ENCODE data around the gene CLIP4.
A peak's percentile ranks its signal among the peaks of the same experiment; 100 is the strongest.

CLIP4 gene

DNA sequence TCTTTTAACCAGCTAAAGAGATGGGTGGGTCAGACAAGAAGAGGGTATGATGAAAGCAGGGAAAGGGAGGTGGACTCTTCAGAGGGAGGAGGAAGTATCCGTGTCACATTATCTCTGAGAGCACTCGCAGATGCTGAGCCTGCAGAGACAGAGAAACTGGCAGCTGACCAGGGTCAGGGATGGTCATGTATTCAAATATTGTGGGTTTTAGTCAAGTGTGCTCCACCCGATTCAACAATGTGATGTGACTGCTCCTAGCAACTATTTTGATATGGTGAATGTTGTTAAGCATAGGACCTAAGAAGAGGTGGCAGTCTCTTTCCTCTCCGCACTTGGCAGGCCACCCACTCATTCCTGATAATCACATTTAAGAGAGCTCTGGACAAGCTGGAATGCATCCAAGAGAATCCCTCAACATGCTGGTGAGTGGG, 1.3 kb upstream of the CLIP4 start:
- 85 to 86% methylated on average over 3 to 4 of the region's 4 CpGs for WGBS, 2 experiments
- Histone ChIP-seq H3K4me1 (ENCODE audit: control insufficient read depth, insufficient read depth, low read length) (no peaks in the 10 kb centered on the region), H3K4me3 (ENCODE audit: insufficient read depth, low read depth, low read length) (no peak overlapping the region)

DNA sequence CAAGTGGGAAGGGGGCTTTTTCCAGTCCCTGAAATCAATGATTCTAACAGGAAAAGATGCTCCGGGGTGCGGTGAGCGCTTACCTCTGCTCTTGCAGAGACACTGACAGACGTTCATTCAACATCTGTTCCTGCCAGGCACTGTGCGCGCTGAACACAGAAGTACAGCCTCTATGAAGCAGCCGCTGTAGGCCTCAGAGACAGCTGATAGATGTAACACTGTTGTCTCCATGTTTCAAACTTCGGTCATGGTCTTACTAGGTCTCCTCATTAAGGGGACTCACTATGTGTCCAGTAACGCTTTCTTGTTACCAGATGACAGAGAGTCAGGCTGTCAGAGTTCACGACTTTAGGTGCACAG, 649 bp upstream of the CLIP4 start:
- Histone ChIP-seq H3K27me3 (ENCODE audit: control insufficient read depth, insufficient read depth, low read length, poor library complexity, severe bottlenecking) (peaks cover 57% of the 10 kb centered on the region), H3K4me1 (ENCODE audit: control insufficient read depth, insufficient read depth, low read length) (no peaks in the 10 kb centered on the region), H3K9me3 (ENCODE audit: control insufficient read depth, low read length) (no peaks in the 10 kb centered on the region)

More for the DNA sequence above, 1.3 kb upstream of the CLIP4 start:
- Histone ChIP-seq H3K27me3 (ENCODE audit: control insufficient read depth, insufficient read depth, low read length, poor library complexity, severe bottlenecking) (peaks cover 57% of the 10 kb centered on the region), H3K27ac (ENCODE audit: insufficient read depth, low read depth, low read length, poor library complexity, severe bottlenecking) (no peak overlapping the region), H3K9me3 (ENCODE audit: control insufficient read depth, low read length) (no peaks in the 10 kb centered on the region), H3K36me3 (ENCODE audit: control insufficient read depth, insufficient read depth, low read length) (no peaks in the 10 kb centered on the region)

DNA sequence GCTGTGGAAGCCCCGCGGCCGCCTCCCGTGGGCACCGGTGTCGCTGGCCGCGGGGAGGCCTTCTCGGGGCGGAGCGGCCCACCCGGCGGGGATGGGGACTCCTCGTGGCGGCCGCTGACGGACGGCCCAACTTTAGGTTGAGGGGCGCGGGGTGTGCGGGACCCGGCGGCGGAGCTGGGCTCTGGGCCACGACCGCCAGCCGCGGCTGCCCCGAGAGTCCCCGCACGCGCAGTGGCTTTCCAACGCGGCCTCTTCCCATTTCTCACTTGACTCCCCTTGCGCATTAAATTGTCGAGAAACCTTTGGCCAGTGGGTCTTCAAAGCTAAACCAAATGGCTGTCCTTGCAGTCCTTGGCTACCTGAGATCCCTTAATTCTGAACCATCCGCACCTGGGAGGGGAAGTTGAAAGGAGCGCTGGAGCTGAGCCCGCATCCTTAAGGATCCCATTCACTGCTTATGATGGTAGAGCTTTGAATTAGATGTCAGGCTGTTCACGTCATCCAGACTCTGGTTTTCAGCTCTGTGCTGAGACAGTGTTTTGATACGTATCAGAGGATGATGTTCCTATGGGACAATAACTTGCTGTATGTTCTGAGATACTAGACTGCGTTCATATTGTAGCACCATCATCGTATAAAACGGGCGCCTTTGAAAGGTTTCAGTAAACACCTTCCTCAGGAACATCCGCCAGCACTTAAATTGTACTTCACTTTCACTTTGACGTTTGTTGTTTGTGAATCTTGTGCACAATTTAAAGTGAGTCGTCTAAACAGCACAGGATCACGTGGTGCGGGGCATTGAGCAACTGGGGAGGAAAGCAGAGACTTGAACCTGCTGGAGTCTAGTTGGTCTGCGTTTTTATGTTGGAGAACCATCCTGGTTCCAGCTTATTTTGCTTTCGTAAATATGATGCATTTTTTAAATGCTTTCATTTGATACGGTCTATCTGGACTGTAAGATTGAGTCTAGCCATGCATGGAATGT, 874 bp downstream of the CLIP4 start:
- Histone ChIP-seq H3K27me3 (ENCODE audit: control insufficient read depth, insufficient read depth, low read length, poor library complexity, severe bottlenecking) (peaks cover 57% of the 10 kb centered on the region), H3K27ac (ENCODE audit: insufficient read depth, low read depth, low read length, poor library complexity, severe bottlenecking) (no peak overlapping the region)
- WGBS, 2 experiments, result 25% methylated on average over 53 of the region's 53 CpGs

More for the DNA sequence above, 649 bp upstream of the CLIP4 start:
- Histone ChIP-seq H3K36me3 (ENCODE audit: control insufficient read depth, insufficient read depth, low read length) (no peaks in the 10 kb centered on the region), H3K4me3 (ENCODE audit: insufficient read depth, low read depth, low read length) (peak overlapping the region; percentile 50), H3K27ac (ENCODE audit: insufficient read depth, low read depth, low read length, poor library complexity, severe bottlenecking) (no peak overlapping the region)
- 85 to 89% methylated on average over 10 of the region's 10 CpGs for WGBS, 2 experiments

DNA sequence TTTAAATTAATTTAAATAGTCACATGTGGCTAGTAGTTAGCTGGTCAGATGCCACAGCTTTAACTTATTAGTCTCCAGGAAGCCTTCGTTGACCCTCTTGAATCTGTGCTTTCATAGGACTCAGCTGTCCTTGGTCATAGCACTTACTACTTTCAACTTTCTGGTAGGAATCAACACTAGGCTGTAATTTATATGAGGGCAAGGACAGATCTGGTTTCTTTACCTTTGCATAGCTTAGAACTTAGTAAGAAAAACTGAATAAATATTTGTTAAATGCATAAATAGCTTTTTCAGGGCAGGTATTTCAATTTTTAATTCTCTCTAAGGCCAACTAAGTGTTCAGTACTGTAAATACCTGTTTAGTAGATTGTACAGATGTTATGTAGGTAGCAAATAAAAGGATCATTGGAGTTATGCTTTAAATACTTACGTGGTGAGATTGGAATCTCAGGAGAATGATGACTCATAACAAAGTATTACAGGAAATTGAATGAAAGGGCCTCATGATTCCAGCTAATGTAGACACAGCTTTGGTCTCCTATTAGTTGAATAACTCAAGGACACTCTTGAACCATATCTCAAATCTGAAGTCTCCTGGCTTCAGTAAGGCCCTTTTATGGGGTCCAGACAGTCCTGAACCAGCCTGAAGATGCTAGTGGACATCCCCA, 2.6 kb downstream of the CLIP4 start:
- Histone ChIP-seq H3K4me3 (ENCODE audit: insufficient read depth, low read depth, low read length) (no peak overlapping the region), H3K9me3 (ENCODE audit: control insufficient read depth, low read length) (no peaks in the 10 kb centered on the region), H3K27ac (ENCODE audit: insufficient read depth, low read depth, low read length, poor library complexity, severe bottlenecking) (no peak overlapping the region), H3K36me3 (ENCODE audit: control insufficient read depth, insufficient read depth, low read length) (no peaks in the 10 kb centered on the region), H3K4me1 (ENCODE audit: control insufficient read depth, insufficient read depth, low read length) (no peaks in the 10 kb centered on the region), H3K27me3 (ENCODE audit: control insufficient read depth, insufficient read depth, low read length, poor library complexity, severe bottlenecking) (peaks cover 52% of the 10 kb centered on the region)
- WGBS, 2 experiments, result 91 to 97% methylated on average over 2 of the region's 2 CpGs

More for the DNA sequence above, 874 bp downstream of the CLIP4 start:
- Histone ChIP-seq H3K4me1 (ENCODE audit: control insufficient read depth, insufficient read depth, low read length) (no peaks in the 10 kb centered on the region), H3K36me3 (ENCODE audit: control insufficient read depth, insufficient read depth, low read length) (no peaks in the 10 kb centered on the region), H3K4me3 (ENCODE audit: insufficient read depth, low read depth, low read length) (peak overlapping the region; percentile 50), H3K9me3 (ENCODE audit: control insufficient read depth, low read length) (no peaks in the 10 kb centered on the region)

DNA sequence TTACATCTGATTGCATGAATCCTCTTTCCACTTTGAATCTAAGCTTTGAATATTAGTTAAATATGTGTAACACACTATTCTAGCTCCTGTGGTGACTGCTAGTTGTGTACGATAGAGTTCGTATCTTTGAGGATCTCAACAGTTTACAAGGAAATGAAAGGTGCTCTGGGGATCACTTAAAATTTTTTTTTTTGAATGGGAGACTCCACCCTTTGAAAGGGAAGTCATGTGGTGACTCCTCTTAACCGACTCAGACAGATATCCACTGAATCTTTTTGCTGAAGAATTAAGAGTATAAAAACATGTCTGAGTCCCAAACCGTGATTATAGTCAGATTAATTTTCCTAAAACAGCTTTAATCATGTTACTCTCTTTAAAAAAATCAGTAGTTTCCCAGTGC, 4.0 kb downstream of the CLIP4 start:
- Histone ChIP-seq H3K9me3 (ENCODE audit: control insufficient read depth, low read length) (no peaks in the 10 kb centered on the region), H3K4me3 (ENCODE audit: insufficient read depth, low read depth, low read length) (no peak overlapping the region), H3K36me3 (ENCODE audit: control insufficient read depth, insufficient read depth, low read length) (no peaks in the 10 kb centered on the region), H3K27ac (ENCODE audit: insufficient read depth, low read depth, low read length, poor library complexity, severe bottlenecking) (no peak overlapping the region), H3K27me3 (ENCODE audit: control insufficient read depth, insufficient read depth, low read length, poor library complexity, severe bottlenecking) (peaks cover 37% of the 10 kb centered on the region), H3K4me1 (ENCODE audit: control insufficient read depth, insufficient read depth, low read length) (no peaks in the 10 kb centered on the region)
- WGBS, 2 experiments, result 73 to 84% methylated on average over 3 to 4 of the region's 4 CpGs

DNA sequence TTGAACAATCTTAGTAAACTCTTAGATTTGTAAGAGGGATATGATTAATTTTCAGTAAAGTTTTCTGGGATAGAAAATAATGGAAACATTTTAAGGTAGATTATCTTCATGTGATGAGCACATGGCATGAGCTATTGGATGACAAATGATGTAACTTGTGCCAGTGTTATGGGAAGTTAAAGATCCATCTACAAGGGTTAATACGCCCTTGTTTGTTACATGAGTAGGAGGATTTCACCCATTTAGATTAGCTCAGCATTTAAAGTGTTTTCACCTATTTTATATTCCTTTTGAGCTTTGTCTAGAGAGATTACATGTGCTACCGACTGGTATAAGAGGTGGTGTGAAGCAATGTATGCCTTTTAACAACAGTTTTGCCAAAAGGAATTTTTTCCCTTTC, 5.6 kb downstream of the CLIP4 start:
- Histone ChIP-seq H3K9me3 (ENCODE audit: control insufficient read depth, low read length) (no peaks in the 10 kb centered on the region), H3K4me3 (ENCODE audit: insufficient read depth, low read depth, low read length) (no peak overlapping the region), H3K4me1 (ENCODE audit: control insufficient read depth, insufficient read depth, low read length) (no peaks in the 10 kb centered on the region), H3K36me3 (ENCODE audit: control insufficient read depth, insufficient read depth, low read length) (no peaks in the 10 kb centered on the region), H3K27me3 (ENCODE audit: control insufficient read depth, insufficient read depth, low read length, poor library complexity, severe bottlenecking) (peaks cover 23% of the 10 kb centered on the region), H3K27ac (ENCODE audit: insufficient read depth, low read depth, low read length, poor library complexity, severe bottlenecking) (no peak overlapping the region)
- WGBS, 2 experiments, result 100% methylated on average over 1 to 2 of the region's 2 CpGs

DNA sequence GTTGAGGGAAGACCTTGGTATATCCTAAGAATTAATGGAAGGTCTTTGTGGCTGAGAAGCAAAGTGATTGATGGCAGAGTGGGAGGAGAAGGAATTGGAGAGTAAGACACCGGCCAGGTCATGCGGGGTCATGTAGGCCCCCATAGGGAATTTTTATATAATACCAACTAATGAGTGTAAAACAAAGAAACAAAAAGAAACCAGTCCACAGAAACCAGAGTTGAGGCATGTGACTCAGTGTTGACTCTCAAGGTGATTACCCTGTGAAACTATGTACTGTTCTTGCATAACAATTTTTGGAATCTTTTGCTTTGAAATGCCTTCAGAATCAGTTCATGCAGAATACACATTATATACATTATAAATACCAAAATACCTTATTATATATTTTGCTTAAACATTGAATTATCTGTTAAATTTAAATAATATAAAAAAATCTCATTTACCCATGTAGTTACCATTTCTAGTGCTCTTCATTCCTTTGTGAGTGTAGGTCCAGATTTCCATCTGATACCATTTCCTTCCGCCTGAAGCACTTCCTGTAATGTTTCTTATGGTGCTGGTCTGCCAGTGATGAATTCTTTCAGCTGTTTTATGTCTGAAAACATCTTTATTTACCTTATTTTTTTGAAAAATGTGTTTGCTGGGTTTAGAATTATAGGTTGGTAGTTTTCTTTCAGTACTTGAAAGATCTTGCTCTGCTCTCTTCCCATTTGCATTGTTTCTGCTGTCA, 8.6 kb downstream of the CLIP4 start:
- Histone ChIP-seq H3K27ac (ENCODE audit: insufficient read depth, low read depth, low read length, poor library complexity, severe bottlenecking) (no peak overlapping the region), H3K27me3 (ENCODE audit: control insufficient read depth, insufficient read depth, low read length, poor library complexity, severe bottlenecking) (no peaks in the 10 kb centered on the region), H3K36me3 (ENCODE audit: control insufficient read depth, insufficient read depth, low read length) (no peaks in the 10 kb centered on the region), H3K4me3 (ENCODE audit: insufficient read depth, low read depth, low read length) (no peak overlapping the region), H3K4me1 (ENCODE audit: control insufficient read depth, insufficient read depth, low read length) (no peaks in the 10 kb centered on the region), H3K9me3 (ENCODE audit: control insufficient read depth, low read length) (no peaks in the 10 kb centered on the region)
- WGBS, 2 experiments, result 94 to 100% methylated on average over 1 to 2 of the region's 3 CpGs

DNA sequence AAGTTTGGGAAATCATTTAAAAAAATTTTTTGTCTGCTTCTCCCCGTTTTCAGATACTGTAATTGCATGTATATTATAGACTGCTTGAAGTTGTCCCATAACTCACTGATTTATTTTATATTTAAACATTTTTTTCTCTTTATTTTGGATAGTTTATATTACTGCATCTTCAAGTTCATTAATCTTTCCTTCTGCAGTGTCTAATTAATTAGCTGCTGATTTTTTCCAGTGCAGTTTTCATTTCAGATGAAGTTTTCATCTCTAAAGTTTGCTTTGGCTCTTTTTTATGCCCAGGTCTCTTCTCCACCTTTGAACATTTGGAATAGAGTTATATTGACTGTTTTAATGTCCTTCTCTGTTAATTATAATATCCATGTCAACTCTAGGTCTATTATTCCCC, 9.3 kb downstream of the CLIP4 start:
- Histone ChIP-seq H3K4me1 (ENCODE audit: control insufficient read depth, insufficient read depth, low read length) (no peaks in the 10 kb centered on the region), H3K27me3 (ENCODE audit: control insufficient read depth, insufficient read depth, low read length, poor library complexity, severe bottlenecking) (no peaks in the 10 kb centered on the region), H3K4me3 (ENCODE audit: insufficient read depth, low read depth, low read length) (no peak overlapping the region), H3K27ac (ENCODE audit: insufficient read depth, low read depth, low read length, poor library complexity, severe bottlenecking) (no peak overlapping the region), H3K9me3 (ENCODE audit: control insufficient read depth, low read length) (no peaks in the 10 kb centered on the region), H3K36me3 (ENCODE audit: control insufficient read depth, insufficient read depth, low read length) (no peaks in the 10 kb centered on the region)
- WGBS, 2 experiments, result no CpG with 5 or more reads among the region's 1 CpG

DNA sequence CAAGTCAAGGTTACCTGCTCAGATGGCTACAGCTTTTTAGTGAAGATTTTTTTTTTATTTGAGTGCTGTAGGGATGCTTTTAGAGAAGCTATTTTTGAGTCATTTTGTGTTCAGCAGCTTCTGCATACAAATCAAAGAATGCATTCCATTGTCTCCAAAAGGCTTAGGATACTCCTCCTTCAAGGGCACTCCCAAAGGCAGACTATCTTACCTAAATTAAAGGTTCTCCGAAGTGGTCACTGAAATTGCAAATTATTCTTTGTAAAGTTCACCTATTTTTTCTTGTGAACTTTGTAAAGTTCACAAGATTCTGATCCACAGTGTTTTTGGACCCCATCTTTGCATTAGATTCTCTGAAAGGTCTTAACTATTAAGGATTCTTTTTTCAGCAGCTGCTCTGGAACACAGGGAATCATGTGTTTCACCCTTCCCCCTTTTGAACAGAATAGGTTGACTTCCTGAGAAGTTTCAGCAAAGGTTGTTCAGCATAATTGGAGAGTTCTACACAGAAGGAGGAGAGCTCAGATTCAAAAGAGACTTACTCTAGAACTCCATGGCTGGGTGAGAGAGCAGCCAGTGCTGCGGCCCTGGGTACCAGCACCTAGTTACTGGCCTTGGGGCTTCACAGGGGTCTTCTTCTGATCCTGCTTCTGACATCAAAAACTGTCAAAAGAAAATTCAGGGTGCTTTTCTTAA, 14.5 kb downstream of the CLIP4 start:
- Histone ChIP-seq H3K9me3 (ENCODE audit: control insufficient read depth, low read length) (no peaks in the 10 kb centered on the region), H3K4me1 (ENCODE audit: control insufficient read depth, insufficient read depth, low read length) (no peaks in the 10 kb centered on the region), H3K27me3 (ENCODE audit: control insufficient read depth, insufficient read depth, low read length, poor library complexity, severe bottlenecking) (no peaks in the 10 kb centered on the region), H3K27ac (ENCODE audit: insufficient read depth, low read depth, low read length, poor library complexity, severe bottlenecking) (no peak overlapping the region), H3K4me3 (ENCODE audit: insufficient read depth, low read depth, low read length) (no peak overlapping the region), H3K36me3 (ENCODE audit: control insufficient read depth, insufficient read depth, low read length) (no peaks in the 10 kb centered on the region)
- WGBS, 2 experiments, result 72 to 75% methylated on average over 2 of the region's 2 CpGs
